GM18507 (cell line): ENCODE measurements around the gene MB21D2.

ENCODE experiments used
- DNase-seq: peaks from one replicate; pipeline ENCODE4 v3.0.0; 2011; ENCODE audit warnings: low read depth; ENCODE audit not compliant: insufficient read length; ENCODE audit errors: extremely low spot score
- FAIRE-seq: peaks from 2 replicates; lab custom pipeline; 2011; peaks lifted over from hg19 to GRCh38; lab: Jason Lieb, UNC

MB21D2 gene

GRCh38 chr3:192843119-192843518 is 74.5 kb downstream of the MB21D2 start:
- DNase-seq: no peak
- FAIRE-seq: peak; percentile 5

- FAIRE-seq (no peak), DNase-seq (no peak)
These were observed 74.9 kb downstream of the MB21D2 start for GRCh38 chr3:192842711-192843110.

DNA sequence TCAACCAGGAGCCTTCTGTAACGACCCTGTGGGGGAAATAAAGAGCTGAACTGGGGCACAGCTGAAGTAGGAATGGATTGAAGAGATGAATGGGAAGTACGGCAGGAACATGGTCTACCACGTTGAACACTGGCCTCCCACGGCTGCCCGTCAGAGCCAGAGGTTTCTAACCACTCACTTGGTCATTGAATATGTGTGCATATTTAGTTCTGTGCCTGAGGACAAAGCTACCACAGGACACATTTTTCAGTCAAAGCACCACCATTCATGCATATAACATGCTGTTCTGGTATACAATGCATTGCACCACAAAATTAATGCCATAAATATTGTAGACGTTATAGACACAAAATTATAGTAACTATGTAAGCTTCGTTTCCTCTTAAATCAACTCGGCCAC is 75.5 kb downstream of the MB21D2 start:
- DNase-seq (no peak), FAIRE-seq (no peak)

- DNase-seq: no peak
- FAIRE-seq: no peak
These were observed 76.2 kb downstream of the MB21D2 start for GRCh38 chr3:192841428-192841827.

DNA sequence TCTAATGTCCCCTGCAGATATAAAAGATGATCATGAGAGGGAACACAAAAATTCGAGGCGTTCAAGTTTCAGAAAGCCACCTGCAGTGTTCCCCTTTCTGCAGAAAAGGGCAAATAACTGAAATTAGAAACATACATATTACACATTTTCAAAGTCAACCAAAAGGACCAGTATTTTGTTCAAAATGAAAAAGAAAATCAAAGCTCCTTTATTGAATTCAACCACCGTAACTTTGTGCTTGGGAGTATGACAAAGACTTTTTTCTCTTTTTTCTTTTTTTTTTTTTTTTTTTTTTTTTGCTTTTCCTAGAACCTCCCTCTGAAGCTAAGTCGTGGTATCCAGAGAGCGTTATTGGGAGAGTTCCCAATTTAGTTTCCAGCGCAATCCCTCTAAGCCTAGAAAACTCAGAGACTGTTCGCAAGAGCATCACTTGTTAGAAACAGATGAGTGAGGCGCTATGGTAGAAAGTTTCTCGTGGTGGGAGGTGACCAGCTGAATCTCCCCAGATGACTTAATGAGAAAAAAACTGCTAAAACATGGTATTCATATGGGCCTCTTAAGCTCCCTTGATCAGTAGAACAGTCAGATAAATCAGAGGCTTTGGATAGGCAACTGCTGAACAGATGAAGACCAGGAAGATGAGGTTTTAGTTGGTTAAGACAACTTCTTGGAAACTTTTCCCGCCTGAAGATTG is 77.4 kb downstream of the MB21D2 start:
- DNase-seq (no peak), FAIRE-seq (peak; percentile 70)

DNA sequence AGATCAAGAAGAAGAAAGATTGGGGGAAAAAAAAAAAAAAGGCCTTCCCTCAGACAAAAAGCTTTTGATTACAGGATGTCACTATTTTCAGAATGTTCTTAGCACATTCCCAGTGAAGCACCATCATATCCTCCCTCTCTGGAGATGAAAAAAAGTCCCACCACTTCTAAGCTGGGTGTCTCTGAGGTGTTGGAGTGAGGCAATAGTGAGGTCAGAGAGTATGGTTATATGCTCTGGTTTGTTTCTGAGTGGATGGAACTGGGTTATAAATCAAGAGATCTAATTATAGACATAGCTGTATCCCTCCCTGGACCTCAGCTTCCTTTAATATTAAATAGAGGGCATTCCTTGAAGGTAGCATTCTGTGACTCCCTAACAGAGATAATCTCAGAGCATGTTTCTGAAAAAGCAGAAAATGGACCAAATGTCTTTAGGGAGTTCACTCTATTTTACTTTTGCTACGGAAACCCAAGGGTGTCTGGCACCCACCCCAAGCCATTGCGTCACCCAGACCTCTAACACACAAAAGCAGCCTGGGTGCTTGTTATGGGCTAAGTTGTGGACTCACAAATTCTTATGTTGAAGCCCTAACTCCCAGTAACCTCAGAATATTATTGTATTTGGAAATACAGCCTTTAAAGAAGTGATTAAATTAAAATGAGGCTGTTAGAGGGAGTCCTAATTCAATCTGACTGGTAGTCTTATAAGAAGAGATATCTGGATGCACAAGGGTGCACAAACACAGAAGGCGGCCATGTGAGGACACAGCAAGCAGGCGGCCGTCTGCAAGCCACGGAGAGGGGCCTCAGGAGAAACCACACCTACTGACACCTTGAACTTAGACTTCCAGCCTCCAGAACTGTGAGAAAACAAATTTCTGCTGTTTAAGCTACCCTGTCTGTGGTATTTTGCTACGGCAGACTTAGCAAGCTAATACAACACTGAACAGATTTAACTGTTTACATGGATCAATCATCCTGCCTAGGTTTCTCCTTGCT is 81.5 kb downstream of the MB21D2 start:
- peak; percentile 42 for FAIRE-seq
- DNase-seq: no peak

- FAIRE-seq: no peak
- DNase-seq: no peak
These were observed 83.2 kb downstream of the MB21D2 start for GRCh38 chr3:192834428-192834827.

DNA sequence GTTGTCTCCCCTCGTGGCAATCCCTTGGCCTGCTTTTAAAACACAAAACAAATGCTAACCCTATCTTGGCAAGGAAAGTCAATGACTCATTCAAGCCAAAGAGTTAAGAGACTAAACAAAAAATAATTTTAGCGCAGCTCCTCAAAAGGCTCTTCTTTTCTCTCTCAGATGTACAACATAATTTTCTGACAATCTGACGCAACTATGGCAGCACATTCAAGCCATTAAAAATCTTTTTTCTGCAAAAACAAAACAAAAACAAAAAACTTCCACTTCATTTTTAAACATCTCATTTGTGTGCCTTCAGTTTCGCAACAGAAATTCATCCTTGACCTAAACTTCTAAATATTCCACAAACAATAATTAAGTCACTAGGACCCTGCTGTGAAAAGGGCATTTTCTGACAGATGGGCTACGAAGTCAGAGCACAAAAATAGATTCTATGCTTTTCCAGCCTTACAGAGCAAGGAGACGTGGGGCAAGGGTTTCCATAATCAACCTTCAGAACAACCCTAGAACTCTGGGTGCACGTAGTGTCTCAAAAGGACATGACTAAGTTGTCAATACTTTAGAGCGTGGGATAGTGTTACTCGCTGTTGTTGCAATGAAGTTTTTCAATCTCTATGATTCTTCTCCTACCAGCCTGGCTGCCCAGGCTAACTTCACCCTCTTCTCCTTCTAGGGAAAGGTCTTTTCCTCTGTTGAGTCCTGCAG is 84.3 kb downstream of the MB21D2 start:
- FAIRE-seq (no peak), DNase-seq (no peak)

DNA sequence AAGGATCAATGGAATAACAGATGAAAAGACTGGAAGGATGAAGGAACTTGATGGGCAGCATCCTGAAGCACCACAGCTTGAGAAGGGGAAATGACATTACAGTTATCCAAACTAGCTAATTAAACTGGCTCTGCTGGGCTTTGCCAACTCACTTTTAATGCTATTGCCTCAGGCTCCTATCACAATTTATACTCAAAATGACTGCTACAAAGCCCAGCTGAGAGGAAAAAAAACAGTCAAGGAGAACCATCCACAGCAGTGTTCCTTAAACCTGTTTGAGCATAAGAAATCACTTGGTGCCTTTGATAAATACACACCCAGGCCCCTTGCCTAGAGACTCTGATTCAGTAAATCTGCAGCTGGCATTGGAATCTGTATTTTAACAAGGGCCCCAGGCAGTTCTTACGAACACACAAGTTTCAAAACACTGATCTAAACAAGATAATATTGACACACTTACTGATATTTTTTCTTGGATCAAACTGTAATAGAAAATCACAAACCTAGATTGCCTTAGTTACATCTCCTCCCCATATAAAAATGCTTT is 85.8 kb downstream of the MB21D2 start:
- no peak for DNase-seq
- FAIRE-seq: no peak

GRCh38 chr3:192831111-192831644 is 86.5 kb downstream of the MB21D2 start:
- FAIRE-seq (no peak), DNase-seq (no peak)

DNA sequence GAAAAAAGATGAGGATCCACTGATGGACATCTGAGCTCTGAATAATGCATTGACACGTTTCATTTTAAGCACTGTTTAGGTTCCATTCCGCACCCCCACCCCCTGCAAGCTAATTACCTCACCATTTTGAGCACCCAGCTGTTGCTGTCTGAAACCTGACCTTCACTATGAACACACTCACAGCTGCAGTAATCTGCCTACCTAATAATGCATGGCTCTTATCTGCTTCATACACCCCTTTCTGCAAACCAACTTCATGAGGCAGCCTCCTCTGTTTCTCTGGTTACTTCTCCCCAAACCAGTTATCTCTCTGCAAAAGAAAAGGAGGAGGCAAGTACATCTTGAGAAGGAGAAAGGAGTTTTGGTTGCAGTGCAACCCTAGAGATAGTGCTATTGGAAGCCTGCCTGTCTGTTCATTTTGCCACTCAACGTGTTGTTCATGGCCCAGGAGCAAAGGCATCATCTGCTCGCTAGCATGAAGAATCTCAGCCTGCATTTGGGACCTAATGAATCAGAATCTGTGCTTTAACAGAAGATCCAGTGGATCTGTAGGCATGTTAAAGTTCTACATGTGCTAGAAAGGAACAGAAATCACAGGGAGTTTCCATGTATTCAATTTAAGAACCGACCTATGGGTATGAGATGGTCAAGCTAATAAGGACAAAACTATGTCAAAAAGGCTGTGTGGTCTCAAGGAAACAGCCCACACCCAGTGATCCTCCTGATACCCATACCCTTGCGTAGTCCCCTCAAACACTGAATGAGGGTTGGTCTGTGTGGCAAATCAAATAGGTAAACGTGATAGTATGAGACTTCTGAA is 87.2 kb downstream of the MB21D2 start:
- DNase-seq (no peak), FAIRE-seq (peak; percentile 65)

DNA sequence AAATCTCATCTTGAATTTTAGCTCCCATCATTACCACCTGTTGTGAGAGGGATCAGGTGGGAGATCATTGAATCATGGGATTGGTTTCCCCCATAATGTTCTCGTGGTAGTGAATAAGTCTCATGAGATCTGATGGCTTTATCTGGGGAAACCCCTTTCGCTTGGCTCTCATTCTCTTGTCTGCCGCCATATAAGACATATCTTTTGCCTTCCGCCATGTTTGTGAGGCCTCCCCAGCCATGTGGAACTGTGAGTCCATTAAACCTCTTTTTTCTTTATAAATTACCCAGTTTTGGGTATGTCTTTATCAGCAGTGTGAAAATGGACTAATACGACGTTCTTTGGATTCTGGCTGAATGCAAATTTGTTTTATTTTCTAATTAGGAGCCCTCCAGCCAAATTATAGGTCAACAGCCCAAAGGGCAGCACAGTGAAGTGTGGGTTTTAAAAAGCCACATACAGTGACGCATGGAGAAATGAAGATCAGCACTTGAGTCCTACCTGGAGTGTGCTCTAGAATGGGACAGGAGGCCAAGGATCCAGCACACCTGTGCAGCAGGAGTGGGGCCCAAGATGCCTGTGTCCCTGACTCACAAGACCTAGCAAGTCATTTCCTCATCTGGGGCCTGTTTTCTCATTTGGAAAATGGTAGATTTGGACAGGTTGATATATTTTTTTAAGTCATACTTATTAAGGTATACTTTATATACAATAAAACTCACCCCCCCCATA is 89.6 kb downstream of the MB21D2 start:
- no peak for FAIRE-seq
- DNase-seq: no peak

DNA sequence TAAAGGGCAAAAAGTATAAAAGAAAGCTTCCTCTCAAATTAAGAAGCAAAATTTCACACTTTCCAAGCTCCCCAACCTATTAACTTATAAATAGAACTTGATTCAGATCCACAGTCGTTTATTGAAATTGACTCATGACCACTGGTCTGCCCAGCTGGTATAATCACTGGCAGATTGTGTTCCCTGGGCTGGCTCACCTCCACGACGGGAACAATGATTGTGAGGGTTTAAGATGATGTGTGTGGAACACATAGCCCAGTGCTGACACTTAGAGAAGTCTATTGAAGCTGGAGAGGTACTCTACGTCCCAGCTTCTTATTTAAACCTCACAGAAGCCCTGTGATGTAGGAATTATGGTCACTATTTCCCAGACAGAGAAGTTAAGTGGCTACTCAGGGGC is 90.4 kb downstream of the MB21D2 start:
- no peak for FAIRE-seq
- DNase-seq: no peak

DNA sequence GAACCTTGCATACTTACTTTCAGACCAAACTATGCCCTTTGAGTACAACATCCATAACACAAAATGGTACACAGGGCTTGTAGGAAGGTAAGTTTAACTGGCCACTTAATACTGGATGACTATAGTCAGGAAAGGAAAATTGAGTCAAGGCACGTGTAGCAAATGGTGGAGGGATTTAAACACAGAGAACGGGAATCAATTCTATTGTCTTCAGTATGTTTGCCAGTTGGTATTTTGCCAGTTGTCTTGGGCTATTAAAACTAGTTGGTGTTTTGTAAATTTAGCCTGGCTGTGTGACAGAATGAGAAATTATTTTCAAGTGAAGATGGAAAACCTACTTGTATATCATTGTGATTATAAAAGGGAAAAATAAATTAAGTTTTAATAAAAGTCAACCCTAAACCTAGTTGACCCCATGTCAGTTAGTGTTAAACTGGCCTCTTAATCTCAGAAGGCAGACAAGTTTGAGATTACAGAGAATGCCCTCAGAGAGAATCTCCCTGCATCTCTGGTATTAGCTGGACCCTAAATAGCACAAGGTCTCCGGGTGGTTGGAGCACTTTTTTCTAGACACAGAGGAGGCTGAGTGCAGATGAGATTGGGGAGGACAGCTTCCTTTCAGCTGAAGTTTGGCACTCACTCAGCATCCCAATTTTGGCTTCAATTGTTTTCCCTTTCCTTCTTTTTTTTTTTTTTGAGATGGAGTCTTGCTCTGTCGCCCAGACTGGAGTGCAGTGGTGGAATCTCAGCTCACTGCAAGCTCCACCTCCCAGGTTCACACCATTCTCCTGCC is 91.2 kb downstream of the MB21D2 start:
- DNase-seq (no peak), FAIRE-seq (no peak)

- DNase-seq: no peak
- peak; percentile 55 for FAIRE-seq
These were observed 91.9 kb downstream of the MB21D2 start for GRCh38 chr3:192825657-192826200.

DNA sequence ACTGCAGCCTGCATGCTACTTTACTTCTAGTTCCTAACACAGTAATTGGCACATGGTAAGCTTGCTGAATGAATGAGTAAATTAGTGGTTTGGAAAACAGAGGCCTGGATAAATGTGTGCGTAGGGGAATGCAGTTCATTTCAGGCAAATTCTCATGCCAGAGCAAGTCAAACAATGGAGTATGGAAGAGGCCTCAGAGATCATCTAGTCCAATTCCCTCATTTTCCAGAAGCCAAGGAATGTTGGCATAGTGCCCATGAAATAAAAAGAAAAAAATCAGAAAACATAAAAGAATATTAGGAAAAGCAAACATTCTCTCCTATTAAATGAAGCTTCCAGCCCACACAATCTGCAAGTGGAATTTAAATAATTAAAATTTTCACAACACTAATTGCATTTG is 92.4 kb downstream of the MB21D2 start:
- FAIRE-seq (no peak), DNase-seq (no peak)

- FAIRE-seq: no peak
- DNase-seq: no peak
These were observed 93.3 kb downstream of the MB21D2 start for GRCh38 chr3:192824313-192824712.
